Mesendoderm (in vitro differentiated cells): ENCODE results near the gene GNG12.

ENCODE experiments used
- DNase-seq: peaks from one replicate; pipeline ENCODE4 v3.0.0; 2013
- H2AK5ac ChIP-seq: 2 replicates; pipeline ENCODE4 v1.6.1; 2013; ENCODE audit warnings: low read length, inconsistent platforms
- H2BK120ac ChIP-seq: 2 replicates; pipeline ENCODE4 v1.6.1; 2013; ENCODE audit warnings: low read depth, mild to moderate bottlenecking, low read length, moderate library complexity, mixed read lengths
- H2BK15ac ChIP-seq: replicated peaks from 2 replicates; pipeline ENCODE4 v1.6.1; 2013; ENCODE audit warnings: low read depth, mild to moderate bottlenecking, moderate library complexity
- H2BK5ac ChIP-seq: 2 replicates; pipeline ENCODE4 v1.6.1; 2013; ENCODE audit warnings: low read length, inconsistent platforms
- H3K18ac ChIP-seq: 2 replicates; pipeline ENCODE4 v1.6.1; 2013; ENCODE audit warnings: mild to moderate bottlenecking, low read length, mixed read lengths
- H3K23ac ChIP-seq: one replicate; pipeline ENCODE4 v1.6.1; 2013; ENCODE audit warnings: low read length
- H3K27ac ChIP-seq: 2 replicates; pipeline ENCODE4 v1.5.1; 2013; ENCODE audit warnings: low read depth, mild to moderate bottlenecking, inconsistent platforms, low read length, moderate library complexity
- H3K27me3 ChIP-seq: 2 replicates; pipeline ENCODE4 v1.6.1; 2013; ENCODE audit warnings: low read length, control low read depth, mild to moderate bottlenecking, inconsistent platforms; ENCODE audit not compliant: insufficient read depth, poor library complexity
- H3K36me3 ChIP-seq: 2 replicates; pipeline ENCODE4 v1.6.1; 2013; ENCODE audit warnings: low read length, inconsistent platforms; ENCODE audit not compliant: control insufficient read depth, insufficient read depth
- H3K4ac ChIP-seq: one replicate; pipeline ENCODE4 v1.6.1; 2013; ENCODE audit warnings: low read depth, mild to moderate bottlenecking, low read length, moderate library complexity
- H3K4me1 ChIP-seq: 2 replicates; pipeline ENCODE4 v1.6.1; 2013; ENCODE audit warnings: low read depth, low read length, inconsistent platforms; ENCODE audit not compliant: control insufficient read depth
- H3K4me2 ChIP-seq: 2 replicates; pipeline ENCODE4 v1.6.1; 2013; ENCODE audit warnings: low read length
- H3K4me3 ChIP-seq: 2 replicates; pipeline ENCODE4 v1.5.1; 2013; ENCODE audit warnings: mild to moderate bottlenecking, low read length
- H3K56ac ChIP-seq: one replicate; pipeline ENCODE4 v1.6.1; 2013; ENCODE audit warnings: low read length
- H3K79me1 ChIP-seq: 2 replicates; pipeline ENCODE4 v1.6.1; 2013; ENCODE audit warnings: low read length, inconsistent platforms
- H3K79me2 ChIP-seq: 2 replicates; pipeline ENCODE4 v1.6.1; 2013; ENCODE audit warnings: mild to moderate bottlenecking, low read length; ENCODE audit not compliant: control insufficient read depth, insufficient read depth
- H3K9ac ChIP-seq: 2 replicates; pipeline ENCODE4 v1.6.1; 2013; ENCODE audit warnings: low read length, inconsistent platforms
- H4K5ac ChIP-seq: one replicate; pipeline ENCODE4 v1.6.1; 2013; ENCODE audit warnings: low read length
- H4K8ac ChIP-seq: one replicate; pipeline ENCODE4 v1.6.1; 2013; ENCODE audit warnings: low read depth, mild to moderate bottlenecking, control low read depth, low read length, moderate library complexity
- WGBS: extraction: QIAGEN DNeasy Blood & Tissue Kit; methylation state at CpG from one replicate; pipeline ENCODE4 v1.1.7; 2013; ENCODE audit warnings: low lambda C conversion rate, missing lambda C conversion rate; ENCODE audit not compliant: insufficient coverage; ENCODE audit errors: extremely low coverage; 5-methylcytosine and 5-hydroxymethylcytosine counted together

GNG12 gene

DNA sequence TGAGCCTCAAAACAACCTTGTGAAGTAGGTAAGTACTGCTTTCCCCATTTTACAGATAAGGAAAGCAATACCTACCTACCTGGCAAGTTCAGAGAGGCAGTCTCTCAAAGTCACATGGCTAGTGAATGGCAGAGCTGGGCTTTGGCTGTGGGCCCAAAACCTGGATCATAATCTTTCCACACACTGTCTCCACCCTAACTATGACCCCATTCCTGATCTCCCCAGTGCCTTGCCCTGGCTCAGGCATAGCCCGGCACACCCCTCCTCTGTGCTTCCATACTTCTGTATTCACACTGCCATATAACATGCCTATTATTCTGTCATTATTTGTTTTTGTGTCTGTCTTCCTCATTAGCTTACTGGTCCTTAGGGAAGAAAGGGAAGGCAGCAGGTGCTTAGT, 15.9 kb downstream of the GNG12 start:
- H3K27me3 ChIP-seq = no peaks in the 10 kb centered on the region
- H4K5ac ChIP-seq = no peak overlapping the region
- no peaks in the 10 kb centered on the region for H3K79me2 ChIP-seq
- no peak for DNase-seq
- H3K23ac ChIP-seq = no peak overlapping the region
- no peak overlapping the region for H2BK5ac ChIP-seq
- no peak overlapping the region for H2BK120ac ChIP-seq
- H3K79me1 ChIP-seq = no peaks in the 10 kb centered on the region
- H3K4me3 ChIP-seq = no peak overlapping the region
- H4K8ac ChIP-seq = no peak overlapping the region
- no peak overlapping the region for H3K4me2 ChIP-seq
- H3K4ac ChIP-seq = no peak overlapping the region
- no peaks in the 10 kb centered on the region for H3K36me3 ChIP-seq
- no peak overlapping the region for H3K56ac ChIP-seq
- no peaks in the 10 kb centered on the region for H3K4me1 ChIP-seq
- H3K9ac ChIP-seq = no peak overlapping the region
- no peak overlapping the region for H2BK15ac ChIP-seq
- WGBS = no CpG with 5 or more reads among the region's 1 CpG
- no peak overlapping the region for H3K27ac ChIP-seq
- no peak overlapping the region for H2AK5ac ChIP-seq
- H3K18ac ChIP-seq = no peak overlapping the region

GRCh38 chr1:67816506-67816905, 16.8 kb downstream of the GNG12 start:
- Histone ChIP-seq H2AK5ac (no peak overlapping the region), H2BK5ac (no peak overlapping the region), H3K4ac (no peak overlapping the region), H4K5ac (no peak overlapping the region), H2BK15ac (no peak overlapping the region), H3K56ac (no peak overlapping the region), H4K8ac (no peak overlapping the region), H3K36me3 (no peaks in the 10 kb centered on the region), H3K4me2 (no peak overlapping the region), H3K27ac (no peak overlapping the region), H3K27me3 (no peaks in the 10 kb centered on the region), H3K23ac (no peak overlapping the region), H3K79me1 (no peaks in the 10 kb centered on the region), H3K4me1 (no peaks in the 10 kb centered on the region), H3K4me3 (no peak overlapping the region), H3K18ac (no peak overlapping the region), H3K9ac (no peak overlapping the region), H2BK120ac (no peak overlapping the region), H3K79me2 (no peaks in the 10 kb centered on the region)
- no peak for DNase-seq
- no CpG with 5 or more reads among the region's 6 CpGs for WGBS

GRCh38 chr1:67816095-67816475, 17.2 kb downstream of the GNG12 start:
- no peak overlapping the region for H3K56ac ChIP-seq
- no peak overlapping the region for H2BK120ac ChIP-seq
- no peak overlapping the region for H2BK15ac ChIP-seq
- H2BK5ac ChIP-seq = no peak overlapping the region
- no peak overlapping the region for H3K4me3 ChIP-seq
- H3K27ac ChIP-seq = no peak overlapping the region
- no peaks in the 10 kb centered on the region for H3K79me1 ChIP-seq
- no peak overlapping the region for H3K4me2 ChIP-seq
- no peaks in the 10 kb centered on the region for H3K27me3 ChIP-seq
- no peak overlapping the region for H2AK5ac ChIP-seq
- no peak for DNase-seq
- no peak overlapping the region for H3K9ac ChIP-seq
- no CpG with 5 or more reads among the region's 7 CpGs for WGBS
- H3K36me3 ChIP-seq = no peaks in the 10 kb centered on the region
- H4K8ac ChIP-seq = no peak overlapping the region
- no peaks in the 10 kb centered on the region for H3K4me1 ChIP-seq
- no peaks in the 10 kb centered on the region for H3K79me2 ChIP-seq
- H4K5ac ChIP-seq = no peak overlapping the region
- H3K23ac ChIP-seq = no peak overlapping the region
- no peak overlapping the region for H3K4ac ChIP-seq
- H3K18ac ChIP-seq = no peak overlapping the region

DNA sequence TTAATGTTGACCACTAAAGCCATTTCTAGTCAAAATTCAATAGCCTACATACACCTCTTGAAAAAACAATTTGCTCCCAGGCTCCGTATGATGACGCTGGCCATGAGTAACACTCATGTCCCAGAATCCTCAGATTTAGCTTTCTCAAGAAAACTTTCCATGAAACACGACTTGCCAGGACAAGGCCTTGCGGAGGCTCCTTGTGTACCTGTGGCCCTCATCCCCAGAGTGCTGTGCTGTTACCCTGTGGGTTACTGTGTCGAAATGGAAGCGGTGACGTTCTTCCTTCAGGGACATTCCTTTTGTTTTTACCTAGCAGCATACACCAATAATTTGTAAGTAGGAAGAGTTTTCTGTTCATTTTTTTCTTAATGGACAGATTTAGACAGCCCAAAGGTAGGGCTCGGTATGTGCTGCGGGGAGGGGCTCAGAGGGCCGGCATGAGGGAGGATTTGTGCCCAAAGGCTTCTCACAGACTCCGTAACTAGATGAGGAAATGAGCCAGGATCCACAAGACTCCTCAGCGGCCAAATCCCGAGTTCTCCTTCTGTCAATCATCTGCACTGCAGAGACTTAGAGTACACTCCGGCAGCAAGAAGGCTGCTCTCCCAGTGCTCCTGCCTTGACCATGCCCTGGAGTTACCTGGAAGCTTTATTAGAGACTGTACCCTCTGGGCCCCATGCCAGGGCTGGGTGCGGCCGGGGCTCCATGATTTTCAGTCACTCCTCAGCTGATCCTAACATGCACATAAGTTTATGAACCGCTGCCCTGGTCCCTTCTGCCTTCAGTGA, 17.8 kb downstream of the GNG12 start:
- H2BK15ac ChIP-seq = no peak overlapping the region
- H3K36me3 ChIP-seq = no peaks in the 10 kb centered on the region
- no peak overlapping the region for H3K27ac ChIP-seq
- H3K23ac ChIP-seq = no peak overlapping the region
- H2BK5ac ChIP-seq = no peak overlapping the region
- H3K4me2 ChIP-seq = no peak overlapping the region
- H3K4me1 ChIP-seq = no peaks in the 10 kb centered on the region
- H4K8ac ChIP-seq = no peak overlapping the region
- no peaks in the 10 kb centered on the region for H3K27me3 ChIP-seq
- H4K5ac ChIP-seq = no peak overlapping the region
- H2AK5ac ChIP-seq = no peak overlapping the region
- H2BK120ac ChIP-seq = no peak overlapping the region
- H3K79me1 ChIP-seq = no peaks in the 10 kb centered on the region
- no peak overlapping the region for H3K9ac ChIP-seq
- no peak overlapping the region for H3K4ac ChIP-seq
- no peak overlapping the region for H3K56ac ChIP-seq
- H3K18ac ChIP-seq = no peak overlapping the region
- no peak for DNase-seq
- WGBS = no CpG with 5 or more reads among the region's 17 CpGs
- no peak overlapping the region for H3K4me3 ChIP-seq
- no peaks in the 10 kb centered on the region for H3K79me2 ChIP-seq

DNA sequence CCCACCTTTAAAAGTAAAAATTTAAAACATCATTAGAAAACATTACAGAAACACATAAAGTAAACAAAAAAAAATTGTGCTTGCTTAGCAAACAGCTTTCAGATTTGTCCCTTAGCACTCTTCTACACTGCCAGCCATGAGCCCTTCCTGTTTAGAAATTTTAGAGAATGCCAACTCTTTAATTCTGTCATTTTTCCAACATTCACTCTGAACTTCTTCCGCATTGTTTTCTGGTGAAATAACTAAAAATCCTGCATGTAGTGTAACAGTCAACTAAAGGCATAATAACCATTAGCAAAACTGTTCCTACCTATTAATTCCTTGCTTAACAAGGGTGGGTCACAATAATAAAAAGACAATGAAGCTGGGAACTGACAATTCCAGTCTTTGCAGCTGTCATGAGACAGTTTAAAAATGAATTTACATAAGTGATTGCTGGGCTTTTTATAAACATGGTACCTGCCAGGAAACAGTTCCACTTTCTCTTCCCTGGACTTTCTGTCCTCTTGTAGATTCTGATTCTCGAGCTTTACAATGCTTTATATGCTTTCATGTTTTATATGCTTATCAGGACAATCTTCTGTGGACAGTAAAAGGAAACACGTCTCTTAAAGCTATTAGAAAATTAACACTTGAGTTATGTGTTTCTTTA, 19.0 kb downstream of the GNG12 start:
- Histone ChIP-seq H3K27me3 (no peaks in the 10 kb centered on the region), H2BK15ac (no peak overlapping the region), H3K56ac (no peak overlapping the region), H2BK5ac (no peak overlapping the region), H3K4me3 (no peak overlapping the region), H3K23ac (no peak overlapping the region), H3K36me3 (no peaks in the 10 kb centered on the region), H3K27ac (no peak overlapping the region), H2AK5ac (no peak overlapping the region), H2BK120ac (no peak overlapping the region), H4K5ac (no peak overlapping the region), H3K79me2 (no peaks in the 10 kb centered on the region), H3K4ac (no peak overlapping the region), H3K4me2 (no peak overlapping the region), H4K8ac (no peak overlapping the region), H3K4me1 (no peaks in the 10 kb centered on the region), H3K79me1 (no peaks in the 10 kb centered on the region), H3K18ac (no peak overlapping the region), H3K9ac (no peak overlapping the region)
- no CpG with 5 or more reads among the region's 3 CpGs for WGBS
- DNase-seq = no peak
